Esophagus muscularis mucosa (tissue), 4 donors: ENCODE measurements around the gene NLGN4Y. TPM values are rescaled to one million over a fixed set of nuclear protein-coding genes. Genes with fewer than 3 reads are reported as not detected.

ENCODE experiments used
- DNase-seq: peaks from one replicate; pipeline ENCODE4 v3.0.0-alpha.2; 2017; ENCODE audit errors: extremely low spot score
- H3K27ac ChIP-seq, 4 donors: fragments of 200-600 bp; sonication (generic); replicated peaks in 1 of 4; 1 replicate in 3 of 4; 2 replicates in 1 of 4; pipeline ENCODE4 v1.5.1; 2016 to 2019; ENCODE audit warnings: mild to moderate bottlenecking in 1 of 4
- H3K27me3 ChIP-seq, 4 donors: fragments of 200-600 bp; sonication (generic); one replicate each; pipeline versions ENCODE4 v1.5.1 to v1.6.0; 2016 to 2019
- H3K36me3 ChIP-seq, 4 donors: fragments of 200-600 bp; sonication (generic); one replicate each; pipeline ENCODE4 v1.5.1; 2016 to 2019
- H3K4me1 ChIP-seq, 4 donors: fragments of 200-600 bp; sonication (generic); one replicate each; pipeline ENCODE4 v1.5.1; 2016 to 2019
- H3K4me3 ChIP-seq, 4 donors: fragments of 200-600 bp; sonication (generic); 1 replicate in 2 of 4; 2 replicates in 2 of 4; pipeline ENCODE4 v1.5.1; 2016 to 2019; ENCODE audit warnings: mild to moderate bottlenecking in 4 of 4, moderate library complexity in 1 of 4
- H3K9me3 ChIP-seq, 4 donors: fragments of 200-600 bp; sonication (generic); 1 replicate in 3 of 4; 2 replicates in 1 of 4; pipeline ENCODE4 v1.5.1; 2016 to 2019
- CTCF ChIP-seq, 3 experiments: fragments of 200-600 bp in 2 of 3; fragments of 450-650 bp in 1 of 3; sonication (generic) in 2 of 3; IDR thresholded peaks; one replicate each; pipeline ENCODE4 v1.5.1; 2017 to 2019; ENCODE audit warnings: antibody characterized with exemption in 3 of 3, mild to moderate bottlenecking in 2 of 3, moderate library complexity in 1 of 3
- EP300 ChIP-seq: sonication (generic); formaldehyde crosslinking; IDR thresholded peaks from one replicate; pipeline ENCODE4 v1.6.1; 2017; ENCODE audit warnings: antibody characterized with exemption
- POLR2A ChIP-seq: fragments of 450-650 bp; IDR thresholded peaks from one replicate; pipeline ENCODE4 v1.6.1; 2017; ENCODE audit warnings: antibody characterized with exemption, moderate library complexity, mild to moderate bottlenecking, low read depth
- POLR2AphosphoS5 ChIP-seq, 2 donors: sonication (generic); formaldehyde crosslinking; IDR thresholded peaks; one replicate each; pipeline ENCODE4 v1.6.1; 2017; ENCODE audit warnings: antibody characterized with exemption in 2 of 2
- WGBS: methylation state at CpG from one replicate; pipeline ENCODE4 v1.1.5; 2018; 5-methylcytosine and 5-hydroxymethylcytosine counted together
- intact Hi-C: fragments of 100-400 bp; cut with DNase I; formaldehyde crosslinking; loops from one replicate; pipeline ENCODE4 v1.15.1; 2023
- total RNA-seq, 4 donors: library from RNA; depleted of rRNA; stranded (reverse); fragments of >200 nt; gene quantifications; one replicate each; pipeline versions ENCODE4 v1.1.0 to v1.2.1, GENCODE V29; 2016

Gene NLGN4Y
- total RNA-seq, 4 donors from 2014 or later: 0.06 to 24.5 (median 20.9) TPM; not detected in 1

- Histone ChIP-seq H3K27ac (no peak overlapping the region), H3K9me3 (no peaks in the 10 kb centered on the region), H3K4me1 (peaks cover 0 to 20% (median 4%) of the 10 kb centered on the region in 4 donors), H3K4me3 (no peak overlapping the region), H3K27me3 (no peaks in the 10 kb centered on the region), H3K36me3 (no peaks in the 10 kb centered on the region)
- WGBS: no CpG with 5 or more reads among the region's 7 CpGs
- intact Hi-C loops: no loop called here
- DNase-seq: no peak
- TF ChIP-seq POLR2A (no peak), CTCF (IDR thresholded peaks at IDR 0.05) (no peak), EP300 (no peak), POLR2AphosphoS5 (IDR thresholded peaks at IDR 0.05) (no peak)
These were observed 4.0 kb downstream of the NLGN4Y start for GRCh38 chrY:14528361-14528760.

GRCh38 chrY:14536703-14537102, 12.4 kb downstream of the NLGN4Y start:
- Histone ChIP-seq H3K27me3 (no peaks in the 10 kb centered on the region), H3K9me3 (no peaks in the 10 kb centered on the region), H3K36me3 (no peaks in the 10 kb centered on the region), H3K4me3 (no peak overlapping the region), H3K4me1 (no peaks in the 10 kb centered on the region), H3K27ac (no peak overlapping the region)
- DNase-seq: no peak
- TF ChIP-seq POLR2A (no peak), CTCF (IDR thresholded peaks at IDR 0.05) (no peak), POLR2AphosphoS5 (IDR thresholded peaks at IDR 0.05) (no peak), EP300 (no peak)
- intact Hi-C loops: no loop called here

GRCh38 chrY:14543506-14543905, 19.2 kb downstream of the NLGN4Y start:
- no peak for DNase-seq
- intact Hi-C loops: no loop called here

GRCh38 chrY:14581294-14581693, 57.0 kb downstream of the NLGN4Y start:
- no peak for TF ChIP-seq CTCF (IDR thresholded peaks at IDR 0.05)
- TF ChIP-seq POLR2A: no peak
- TF ChIP-seq POLR2AphosphoS5 (IDR thresholded peaks at IDR 0.05): no peak
- no peak for TF ChIP-seq EP300
- Histone ChIP-seq H3K27ac (no peak overlapping the region), H3K9me3 (no peaks in the 10 kb centered on the region), H3K27me3 (no peaks in the 10 kb centered on the region), H3K36me3 (no peaks in the 10 kb centered on the region), H3K4me1 (no peaks in the 10 kb centered on the region), H3K4me3 (no peak overlapping the region)
- intact Hi-C loops: no loop called here
- WGBS: no CpG with 5 or more reads among the region's 3 CpGs
- DNase-seq: no peak

More at GRCh38 chrY:14543506-14543905, 19.2 kb downstream of the NLGN4Y start:
- Histone ChIP-seq H3K36me3 (no peaks in the 10 kb centered on the region), H3K4me3 (no peak overlapping the region), H3K27me3 (no peaks in the 10 kb centered on the region), H3K27ac (no peak overlapping the region), H3K9me3 (no peaks in the 10 kb centered on the region), H3K4me1 (no peaks in the 10 kb centered on the region)
- no peak for TF ChIP-seq POLR2A
- TF ChIP-seq CTCF (IDR thresholded peaks at IDR 0.05): no peak
- TF ChIP-seq POLR2AphosphoS5 (IDR thresholded peaks at IDR 0.05): no peak
- WGBS: no CpG with 5 or more reads among the region's 5 CpGs

- no peak for DNase-seq
- Histone ChIP-seq H3K4me1 (no peaks in the 10 kb centered on the region), H3K27ac (no peak overlapping the region), H3K36me3 (no peaks in the 10 kb centered on the region), H3K4me3 (no peak overlapping the region), H3K27me3 (no peaks in the 10 kb centered on the region), H3K9me3 (no peaks in the 10 kb centered on the region)
- WGBS: no CpG with 5 or more reads among the region's 4 CpGs
- intact Hi-C loops: no loop called here
- TF ChIP-seq EP300: no peak
- no peak for TF ChIP-seq POLR2A
- TF ChIP-seq POLR2AphosphoS5 (IDR thresholded peaks at IDR 0.05): no peak
- no peak for TF ChIP-seq CTCF (IDR thresholded peaks at IDR 0.05)
These were observed 62.4 kb downstream of the NLGN4Y start for GRCh38 chrY:14586725-14587124.
